Measurements from ENCODE around the gene CNOT4. TPM values are rescaled to one million over a fixed set of nuclear protein-coding genes. Genes with fewer than 3 reads are reported as not detected.
A peak's percentile ranks its signal among the peaks of the same experiment; 100 is the strongest.

CNOT4 gene
- total and polyA plus RNA-seq, 2 of the 8 experiments (the other 6 are each of a cell fraction or from before 2014, with no cell fraction given), result 10.9 to 25.8 TPM

DNA sequence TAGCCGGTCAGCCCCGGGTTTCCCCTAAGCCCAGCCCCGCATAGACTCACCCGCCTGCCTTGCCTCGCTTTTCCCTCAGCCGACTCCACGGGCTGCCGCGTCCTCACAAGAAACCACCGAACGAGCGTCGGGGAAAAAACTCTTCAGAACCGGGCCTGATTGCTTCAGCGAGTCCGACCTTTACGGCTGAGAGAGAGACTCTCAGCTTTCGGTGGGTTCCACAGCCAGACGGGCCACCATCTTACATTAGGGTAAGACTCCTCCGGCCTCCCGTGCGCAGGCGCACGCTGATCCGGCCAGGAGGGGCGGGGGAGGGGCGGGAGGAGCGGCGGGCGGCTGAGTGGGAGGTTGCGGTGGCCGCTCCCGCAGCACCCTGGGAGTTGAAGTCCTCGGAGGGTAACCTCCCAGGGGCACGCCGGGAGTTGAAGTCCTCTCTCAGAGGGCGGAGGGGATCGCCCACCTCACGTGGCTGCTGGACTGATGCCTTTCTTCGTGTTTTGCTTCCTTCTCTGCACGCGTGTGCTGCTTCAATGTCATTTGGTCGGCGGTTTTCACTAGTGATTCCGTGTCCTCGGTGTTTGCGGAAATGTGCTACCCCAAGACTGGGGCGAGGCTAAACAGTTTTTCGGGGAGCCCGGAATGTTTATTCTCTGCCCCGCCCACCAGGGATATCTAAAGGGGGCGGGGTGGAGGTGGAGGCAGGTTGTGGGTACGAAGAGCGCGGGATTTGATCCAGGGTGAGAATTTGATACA, at the start of gene CNOT4 (continued):
- TF ChIP-seq, protein P1, sequence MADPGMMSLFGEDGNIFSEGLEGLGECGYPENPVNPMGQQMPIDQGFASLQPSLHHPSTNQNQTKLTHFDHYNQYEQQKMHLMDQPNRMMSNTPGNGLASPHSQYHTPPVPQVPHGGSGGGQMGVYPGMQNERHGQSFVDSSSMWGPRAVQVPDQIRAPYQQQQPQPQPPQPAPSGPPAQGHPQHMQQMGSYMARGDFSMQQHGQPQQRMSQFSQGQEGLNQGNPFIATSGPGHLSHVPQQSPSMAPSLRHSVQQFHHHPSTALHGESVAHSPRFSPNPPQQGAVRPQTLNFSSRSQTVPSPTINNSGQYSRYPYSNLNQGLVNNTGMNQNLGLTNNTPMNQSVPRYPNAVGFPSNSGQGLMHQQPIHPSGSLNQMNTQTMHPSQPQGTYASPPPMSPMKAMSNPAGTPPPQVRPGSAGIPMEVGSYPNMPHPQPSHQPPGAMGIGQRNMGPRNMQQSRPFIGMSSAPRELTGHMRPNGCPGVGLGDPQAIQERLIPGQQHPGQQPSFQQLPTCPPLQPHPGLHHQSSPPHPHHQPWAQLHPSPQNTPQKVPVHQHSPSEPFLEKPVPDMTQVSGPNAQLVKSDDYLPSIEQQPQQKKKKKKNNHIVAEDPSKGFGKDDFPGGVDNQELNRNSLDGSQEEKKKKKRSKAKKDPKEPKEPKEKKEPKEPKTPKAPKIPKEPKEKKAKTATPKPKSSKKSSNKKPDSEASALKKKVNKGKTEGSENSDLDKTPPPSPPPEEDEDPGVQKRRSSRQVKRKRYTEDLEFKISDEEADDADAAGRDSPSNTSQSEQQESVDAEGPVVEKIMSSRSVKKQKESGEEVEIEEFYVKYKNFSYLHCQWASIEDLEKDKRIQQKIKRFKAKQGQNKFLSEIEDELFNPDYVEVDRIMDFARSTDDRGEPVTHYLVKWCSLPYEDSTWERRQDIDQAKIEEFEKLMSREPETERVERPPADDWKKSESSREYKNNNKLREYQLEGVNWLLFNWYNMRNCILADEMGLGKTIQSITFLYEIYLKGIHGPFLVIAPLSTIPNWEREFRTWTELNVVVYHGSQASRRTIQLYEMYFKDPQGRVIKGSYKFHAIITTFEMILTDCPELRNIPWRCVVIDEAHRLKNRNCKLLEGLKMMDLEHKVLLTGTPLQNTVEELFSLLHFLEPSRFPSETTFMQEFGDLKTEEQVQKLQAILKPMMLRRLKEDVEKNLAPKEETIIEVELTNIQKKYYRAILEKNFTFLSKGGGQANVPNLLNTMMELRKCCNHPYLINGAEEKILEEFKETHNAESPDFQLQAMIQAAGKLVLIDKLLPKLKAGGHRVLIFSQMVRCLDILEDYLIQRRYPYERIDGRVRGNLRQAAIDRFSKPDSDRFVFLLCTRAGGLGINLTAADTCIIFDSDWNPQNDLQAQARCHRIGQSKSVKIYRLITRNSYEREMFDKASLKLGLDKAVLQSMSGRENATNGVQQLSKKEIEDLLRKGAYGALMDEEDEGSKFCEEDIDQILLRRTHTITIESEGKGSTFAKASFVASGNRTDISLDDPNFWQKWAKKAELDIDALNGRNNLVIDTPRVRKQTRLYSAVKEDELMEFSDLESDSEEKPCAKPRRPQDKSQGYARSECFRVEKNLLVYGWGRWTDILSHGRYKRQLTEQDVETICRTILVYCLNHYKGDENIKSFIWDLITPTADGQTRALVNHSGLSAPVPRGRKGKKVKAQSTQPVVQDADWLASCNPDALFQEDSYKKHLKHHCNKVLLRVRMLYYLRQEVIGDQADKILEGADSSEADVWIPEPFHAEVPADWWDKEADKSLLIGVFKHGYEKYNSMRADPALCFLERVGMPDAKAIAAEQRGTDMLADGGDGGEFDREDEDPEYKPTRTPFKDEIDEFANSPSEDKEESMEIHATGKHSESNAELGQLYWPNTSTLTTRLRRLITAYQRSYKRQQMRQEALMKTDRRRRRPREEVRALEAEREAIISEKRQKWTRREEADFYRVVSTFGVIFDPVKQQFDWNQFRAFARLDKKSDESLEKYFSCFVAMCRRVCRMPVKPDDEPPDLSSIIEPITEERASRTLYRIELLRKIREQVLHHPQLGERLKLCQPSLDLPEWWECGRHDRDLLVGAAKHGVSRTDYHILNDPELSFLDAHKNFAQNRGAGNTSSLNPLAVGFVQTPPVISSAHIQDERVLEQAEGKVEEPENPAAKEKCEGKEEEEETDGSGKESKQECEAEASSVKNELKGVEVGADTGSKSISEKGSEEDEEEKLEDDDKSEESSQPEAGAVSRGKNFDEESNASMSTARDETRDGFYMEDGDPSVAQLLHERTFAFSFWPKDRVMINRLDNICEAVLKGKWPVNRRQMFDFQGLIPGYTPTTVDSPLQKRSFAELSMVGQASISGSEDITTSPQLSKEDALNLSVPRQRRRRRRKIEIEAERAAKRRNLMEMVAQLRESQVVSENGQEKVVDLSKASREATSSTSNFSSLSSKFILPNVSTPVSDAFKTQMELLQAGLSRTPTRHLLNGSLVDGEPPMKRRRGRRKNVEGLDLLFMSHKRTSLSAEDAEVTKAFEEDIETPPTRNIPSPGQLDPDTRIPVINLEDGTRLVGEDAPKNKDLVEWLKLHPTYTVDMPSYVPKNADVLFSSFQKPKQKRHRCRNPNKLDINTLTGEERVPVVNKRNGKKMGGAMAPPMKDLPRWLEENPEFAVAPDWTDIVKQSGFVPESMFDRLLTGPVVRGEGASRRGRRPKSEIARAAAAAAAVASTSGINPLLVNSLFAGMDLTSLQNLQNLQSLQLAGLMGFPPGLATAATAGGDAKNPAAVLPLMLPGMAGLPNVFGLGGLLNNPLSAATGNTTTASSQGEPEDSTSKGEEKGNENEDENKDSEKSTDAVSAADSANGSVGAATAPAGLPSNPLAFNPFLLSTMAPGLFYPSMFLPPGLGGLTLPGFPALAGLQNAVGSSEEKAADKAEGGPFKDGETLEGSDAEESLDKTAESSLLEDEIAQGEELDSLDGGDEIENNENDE (IDR thresholded peaks at IDR 0.05; ENCODE audit: insufficient replicate concordance, low read length), result no peak
- TF ChIP-seq GTF2F1 (IDR thresholded peaks at IDR 0.05; ENCODE audit: borderline replicate concordance, low read depth, low read length), result peak; percentile 59; the same call in 1 of the 2 replicates
- TF ChIP-seq BACH1 (IDR thresholded peaks at IDR 0.05; ENCODE audit: low read length), result peak; percentile 44; the same call in 1 of the 2 replicates
- no peak for TF ChIP-seq MAFK (IDR thresholded peaks at IDR 0.05; ENCODE audit: low read depth, low read length)
- no peak; a peak in 1 of 3 replicates for TF ChIP-seq EP300 (IDR thresholded peaks at IDR 0.05; ENCODE audit: borderline replicate concordance in 1 of 2, low read depth in 2 of 2, low read length in 2 of 2)
- peak; percentile 74 for TF ChIP-seq KDM4A (IDR thresholded peaks at IDR 0.05; ENCODE audit: low read depth, low read length, severe bottlenecking)
- TF ChIP-seq HDAC2 (IDR thresholded peaks at IDR 0.05; ENCODE audit: borderline replicate concordance in 1 of 2, low read depth in 2 of 2, low read length in 2 of 2), result peak in 1 of 2 experiments; percentile 68; a peak in 1 of 4 replicates
- TF ChIP-seq, protein P2, sequence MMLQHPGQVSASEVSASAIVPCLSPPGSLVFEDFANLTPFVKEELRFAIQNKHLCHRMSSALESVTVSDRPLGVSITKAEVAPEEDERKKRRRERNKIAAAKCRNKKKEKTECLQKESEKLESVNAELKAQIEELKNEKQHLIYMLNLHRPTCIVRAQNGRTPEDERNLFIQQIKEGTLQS (IDR thresholded peaks at IDR 0.05; ENCODE audit: insufficient read depth, low read depth, low read length), result peak; percentile 25
